GM12891 (cell line): ENCODE data around the gene CCDC40.

ENCODE experiments used
- DNase-seq: peaks from one replicate; pipeline ENCODE4 v3.0.0; 2011; ENCODE audit warnings: low spot score; ENCODE audit not compliant: insufficient read length
- FAIRE-seq: peaks from 2 replicates; lab custom pipeline; 2011; peaks lifted over from hg19 to GRCh38; lab: Jason Lieb, UNC
- PAX5 ChIP-seq: IDR thresholded peaks from 2 replicates; pipeline ENCODE4 v1.6.1; 2011; ENCODE audit warnings: low read length, moderate library complexity, mild to moderate bottlenecking; ENCODE audit not compliant: insufficient read depth, severe bottlenecking
- POLR2A ChIP-seq: IDR thresholded peaks from 2 replicates; pipeline ENCODE4 v1.6.1; 2011; ENCODE audit warnings: low read depth, low read length, control low read depth
- POLR2AphosphoS5 ChIP-seq: IDR thresholded peaks from 2 replicates; pipeline ENCODE4 v1.6.1; 2011; ENCODE audit warnings: low read depth, low read length, control low read depth
- POU2F2 ChIP-seq: IDR thresholded peaks from 2 replicates; pipeline ENCODE4 v1.6.1; 2011; ENCODE audit warnings: low read depth, mild to moderate bottlenecking, control low read depth, low read length, moderate library complexity
- SPI1 ChIP-seq: IDR thresholded peaks from 2 replicates; pipeline ENCODE4 v1.6.1; 2011; ENCODE audit warnings: low read depth, low read length, control low read depth
- TAF1 ChIP-seq: IDR thresholded peaks from 2 replicates; pipeline ENCODE4 v1.6.1; 2011; ENCODE audit warnings: low read depth, low read length, control low read depth

The CCDC40 gene

DNA sequence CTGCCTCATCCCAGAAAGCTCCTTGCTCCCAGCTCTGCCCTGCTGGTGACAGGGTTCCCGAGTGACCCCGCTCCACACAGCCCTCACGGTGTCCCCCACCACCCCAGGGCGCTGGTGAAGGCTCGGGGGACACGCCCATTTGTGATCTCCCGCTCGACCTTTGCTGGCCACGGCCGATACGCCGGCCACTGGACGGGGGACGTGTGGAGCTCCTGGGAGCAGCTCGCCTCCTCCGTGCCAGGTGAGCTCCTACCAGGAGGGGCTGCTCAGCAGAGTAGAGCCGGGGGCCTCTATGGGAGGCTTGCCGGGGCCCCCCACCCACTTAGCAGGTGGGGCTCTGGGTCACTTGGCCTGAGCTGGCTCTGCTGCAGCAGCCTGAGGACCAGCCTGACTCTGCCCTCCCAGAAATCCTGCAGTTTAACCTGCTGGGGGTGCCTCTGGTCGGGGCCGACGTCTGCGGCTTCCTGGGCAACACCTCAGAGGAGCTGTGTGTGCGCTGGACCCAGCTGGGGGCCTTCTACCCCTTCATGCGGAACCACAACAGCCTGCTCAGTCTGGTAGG, 76.1 kb downstream of the CCDC40 start:
- FAIRE-seq (no peak), DNase-seq (no peak)
- TF ChIP-seq POLR2A (no peak), SPI1 (no peak), PAX5 (no peak), TAF1 (no peak), POU2F2 (no peak)

DNA sequence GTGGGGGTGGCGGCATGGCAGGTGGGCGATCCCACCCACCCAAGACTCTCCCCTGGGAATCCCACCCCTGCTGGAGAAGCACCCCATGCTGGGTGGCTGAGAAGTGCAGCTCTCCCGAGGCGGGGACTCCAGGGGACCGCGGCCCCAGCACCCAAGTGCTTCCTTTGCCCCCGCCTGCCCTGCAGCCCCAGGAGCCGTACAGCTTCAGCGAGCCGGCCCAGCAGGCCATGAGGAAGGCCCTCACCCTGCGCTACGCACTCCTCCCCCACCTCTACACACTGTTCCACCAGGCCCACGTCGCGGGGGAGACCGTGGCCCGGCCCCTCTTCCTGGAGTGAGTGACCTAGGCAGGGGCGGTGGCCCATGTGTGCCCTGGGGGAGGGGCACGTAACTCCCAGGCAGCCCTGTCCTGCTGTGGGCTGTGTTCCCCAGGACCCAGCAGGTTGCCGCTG, 76.6 kb downstream of the CCDC40 start:
- TF ChIP-seq SPI1 (no peak), POLR2A (no peak)
- DNase-seq (no peak), FAIRE-seq (no peak)

DNA sequence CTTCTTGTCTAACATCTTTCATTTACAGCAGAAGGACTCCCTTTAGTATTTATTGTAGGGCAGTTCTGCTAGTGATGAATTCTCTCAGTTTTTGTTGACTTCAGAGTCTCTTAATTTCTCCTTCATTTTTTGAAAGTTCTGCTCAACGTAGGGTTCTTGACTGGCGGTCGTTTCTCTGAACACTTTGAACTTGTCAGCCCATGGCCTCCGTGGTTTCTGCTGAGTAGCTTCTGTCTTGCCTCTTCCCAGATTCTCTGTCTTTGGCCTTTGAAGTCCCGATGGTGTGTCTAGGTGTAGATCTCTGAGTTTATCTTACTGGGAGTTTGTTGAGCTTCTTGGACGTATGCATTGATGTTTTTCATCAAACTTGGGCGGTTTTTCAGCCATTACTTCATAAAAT, 78.3 kb downstream of the CCDC40 start:
- no peak for FAIRE-seq
- no peak for TF ChIP-seq PAX5
- TF ChIP-seq POLR2A: no peak
- TF ChIP-seq TAF1: no peak
- TF ChIP-seq POU2F2: no peak
- no peak for TF ChIP-seq SPI1
- no peak for TF ChIP-seq POLR2AphosphoS5
- no peak for DNase-seq

DNA sequence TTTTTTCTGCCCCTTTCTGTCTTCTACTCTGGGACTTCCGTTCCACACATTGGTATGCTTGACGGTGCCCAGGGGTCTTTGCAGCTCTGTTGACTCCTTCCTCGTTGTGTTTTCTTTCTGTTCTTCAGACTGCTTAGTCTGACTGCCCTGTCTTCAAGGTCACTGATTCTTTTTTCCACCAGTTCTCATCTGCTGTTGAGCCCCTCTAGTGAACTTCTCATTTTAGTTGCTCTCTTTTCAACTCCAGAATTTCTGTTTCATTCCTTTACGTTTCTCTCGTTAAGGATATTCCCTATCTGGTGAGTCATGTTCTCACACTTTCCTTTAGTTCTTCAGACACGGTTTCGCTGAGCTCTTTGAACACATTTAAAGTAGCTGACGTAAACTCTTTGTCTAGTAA, 78.7 kb downstream of the CCDC40 start:
- FAIRE-seq: no peak
- DNase-seq: no peak
- TF ChIP-seq SPI1 (no peak), POLR2AphosphoS5 (no peak), TAF1 (no peak), PAX5 (no peak)

DNA sequence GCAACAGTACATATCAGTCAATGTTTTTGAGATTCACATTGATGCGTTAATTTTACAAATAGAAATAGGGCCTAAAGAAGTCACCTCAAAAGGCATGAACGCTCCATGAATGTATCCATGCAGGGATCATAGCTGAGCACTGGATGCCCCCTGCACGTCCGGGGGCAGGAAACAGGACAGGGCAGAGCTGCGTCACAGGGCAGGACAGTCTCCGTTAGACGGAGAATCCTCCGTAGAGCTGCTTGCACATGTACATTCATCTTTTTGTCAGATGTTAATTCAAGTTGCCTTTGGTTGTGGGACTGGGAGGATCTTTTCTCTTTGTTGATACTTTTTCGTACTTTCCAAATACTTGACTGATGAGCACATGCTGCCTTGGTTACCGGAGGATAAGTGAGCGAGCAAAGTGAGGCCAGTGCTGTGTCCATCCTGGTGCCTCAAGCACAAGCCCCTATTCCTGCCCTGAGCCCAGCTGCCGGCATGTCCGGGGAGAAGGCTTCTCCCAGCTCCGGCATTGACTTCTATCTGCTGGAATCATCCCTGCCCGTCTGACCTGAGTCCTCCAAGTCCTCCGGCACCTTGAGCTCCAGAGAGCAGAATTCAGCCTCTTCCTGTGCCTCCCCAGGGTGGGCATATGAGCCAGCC, 80.0 kb downstream of the CCDC40 start:
- TF ChIP-seq POLR2AphosphoS5 (no peak), POLR2A (no peak), TAF1 (no peak), POU2F2 (no peak), SPI1 (no peak), PAX5 (no peak)
- FAIRE-seq: peak; percentile 35
- DNase-seq: no peak

DNA sequence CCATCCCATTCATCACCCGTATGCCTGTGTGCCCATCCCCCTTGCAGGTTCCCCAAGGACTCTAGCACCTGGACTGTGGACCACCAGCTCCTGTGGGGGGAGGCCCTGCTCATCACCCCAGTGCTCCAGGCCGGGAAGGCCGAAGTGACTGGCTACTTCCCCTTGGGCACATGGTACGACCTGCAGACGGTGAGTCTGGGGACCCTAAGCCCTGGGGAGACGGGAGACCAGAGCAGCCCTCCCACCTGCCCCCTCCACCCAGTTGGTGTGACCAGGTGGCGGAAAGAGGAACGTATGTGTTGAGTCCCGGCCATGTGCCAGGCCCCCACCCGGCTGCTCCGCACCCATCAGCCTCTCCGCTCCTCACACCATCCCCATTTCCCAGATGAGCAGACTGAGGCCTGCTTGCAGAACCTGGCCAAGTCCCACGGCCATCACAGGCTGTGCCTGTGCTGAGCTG, 80.5 kb downstream of the CCDC40 start:
- DNase-seq (no peak), FAIRE-seq (no peak)
- TF ChIP-seq TAF1 (no peak), POU2F2 (no peak), PAX5 (no peak), SPI1 (no peak), POLR2AphosphoS5 (no peak), POLR2A (no peak)

DNA sequence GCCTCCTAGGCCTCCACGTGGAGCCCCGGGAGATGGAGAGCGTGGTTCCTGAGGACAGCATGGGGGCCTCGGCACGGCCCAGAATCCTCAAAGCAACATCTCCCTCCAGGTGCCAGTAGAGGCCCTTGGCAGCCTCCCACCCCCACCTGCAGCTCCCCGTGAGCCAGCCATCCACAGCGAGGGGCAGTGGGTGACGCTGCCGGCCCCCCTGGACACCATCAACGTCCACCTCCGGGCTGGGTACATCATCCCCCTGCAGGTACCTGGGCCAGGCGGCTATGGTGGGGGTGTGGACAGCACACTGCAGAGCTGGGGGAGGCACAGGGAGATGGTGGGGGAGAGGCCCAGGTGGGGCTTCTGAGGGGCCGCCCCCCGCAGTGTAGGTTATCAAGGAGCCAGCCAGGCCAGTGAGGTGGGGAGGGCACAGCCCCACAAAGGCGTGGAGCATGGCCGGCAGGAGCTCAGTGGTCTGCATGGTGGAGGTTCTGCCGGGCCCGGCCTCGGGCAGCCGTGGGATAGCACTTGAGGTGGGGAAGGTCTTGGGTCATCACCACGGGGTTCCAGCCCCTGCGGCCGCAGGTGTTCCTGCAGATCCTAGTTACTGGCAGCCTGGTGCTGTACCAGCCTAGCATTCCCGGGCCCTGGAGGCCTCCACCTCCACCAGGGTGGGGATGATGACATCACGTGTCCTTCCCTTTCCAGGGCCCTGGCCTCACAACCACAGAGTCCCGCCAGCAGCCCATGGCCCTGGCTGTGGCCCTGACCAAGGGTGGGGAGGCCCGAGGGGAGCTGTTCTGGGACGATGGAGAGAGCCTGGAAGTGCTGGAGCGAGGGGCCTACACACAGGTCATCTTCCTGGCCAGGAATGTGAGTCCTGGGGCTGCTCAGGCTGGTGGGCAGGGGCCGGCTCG, 81.3 kb downstream of the CCDC40 start:
- no peak for TF ChIP-seq POLR2A
- FAIRE-seq: no peak

DNA sequence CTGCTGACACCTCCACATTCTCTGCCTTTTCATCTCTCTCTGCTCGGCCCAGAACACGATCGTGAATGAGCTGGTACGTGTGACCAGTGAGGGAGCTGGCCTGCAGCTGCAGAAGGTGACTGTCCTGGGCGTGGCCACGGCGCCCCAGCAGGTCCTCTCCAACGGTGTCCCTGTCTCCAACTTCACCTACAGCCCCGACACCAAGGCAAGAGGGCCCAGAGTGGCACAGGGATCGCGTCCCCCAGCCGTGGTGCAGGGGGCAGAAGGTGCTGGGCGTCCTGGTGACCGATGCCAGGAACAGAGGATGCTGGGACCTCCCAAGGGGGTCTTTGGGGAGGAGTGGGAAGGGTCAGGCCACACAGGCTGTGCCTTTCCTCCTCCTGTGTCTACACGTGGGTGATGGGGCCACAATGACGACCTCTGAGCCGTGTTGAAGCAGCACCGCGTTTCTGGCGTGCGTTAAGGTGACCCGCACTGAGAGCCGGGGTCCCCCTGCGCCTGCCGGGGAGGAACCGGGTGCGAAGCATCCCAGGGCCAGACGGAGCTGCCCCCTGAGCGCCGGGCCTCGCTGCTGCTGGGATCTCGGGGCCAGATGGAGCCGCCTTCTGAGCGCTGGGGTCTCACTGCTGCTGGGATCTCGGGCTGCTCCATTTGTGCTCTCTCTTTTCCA, 82.3 kb downstream of the CCDC40 start:
- TF ChIP-seq POLR2AphosphoS5 (no peak), TAF1 (no peak), PAX5 (no peak), POLR2A (no peak), POU2F2 (no peak), SPI1 (no peak)
- no peak for DNase-seq
- FAIRE-seq: no peak

More for the DNA sequence above, 81.3 kb downstream of the CCDC40 start:
- DNase-seq: no peak

DNA sequence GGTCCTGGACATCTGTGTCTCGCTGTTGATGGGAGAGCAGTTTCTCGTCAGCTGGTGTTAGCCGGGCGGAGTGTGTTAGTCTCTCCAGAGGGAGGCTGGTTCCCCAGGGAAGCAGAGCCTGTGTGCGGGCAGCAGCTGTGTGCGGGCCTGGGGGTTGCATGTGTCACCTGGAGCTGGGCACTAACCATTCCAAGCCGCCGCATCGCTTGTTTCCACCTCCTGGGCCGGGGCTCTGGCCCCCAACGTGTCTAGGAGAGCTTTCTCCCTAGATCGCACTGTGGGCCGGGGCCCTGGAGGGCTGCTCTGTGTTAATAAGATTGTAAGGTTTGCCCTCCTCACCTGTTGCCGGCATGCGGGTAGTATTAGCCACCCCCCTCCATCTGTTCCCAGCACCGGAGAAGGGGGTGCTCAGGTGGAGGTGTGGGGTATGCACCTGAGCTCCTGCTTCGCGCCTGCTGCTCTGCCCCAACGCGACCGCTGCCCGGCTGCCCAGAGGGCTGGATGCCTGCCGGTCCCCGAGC, 82.9 kb downstream of the CCDC40 start:
- DNase-seq: no peak
- no peak for FAIRE-seq
- TF ChIP-seq SPI1 (no peak), POLR2AphosphoS5 (no peak), POLR2A (no peak), TAF1 (no peak), POU2F2 (no peak), PAX5 (no peak)
